OCI-LY7 (cell line): ENCODE measurements around the gene PRDM1.

ENCODE experiments used
- EZH2phosphoT487 ChIP-seq: fragments of 200-600 bp; sonication (generic); IDR thresholded peaks from 2 replicates; pipeline ENCODE4 v1.6.1; 2018; ENCODE audit warnings: low read depth, borderline replicate concordance, mild to moderate bottlenecking, mixed run types, antibody characterized with exemption, low read length, moderate library complexity, mixed read lengths
- TF ChIP-seq, protein P1 (sequence below): fragments of 200-600 bp; sonication (generic); conservative IDR thresholded peaks from 2 replicates; pipeline ENCODE4 v1.5.1; 2014; ENCODE audit warnings: mild to moderate bottlenecking, antibody characterized with exemption, low read length, moderate library complexity, mixed read lengths

DNA sequence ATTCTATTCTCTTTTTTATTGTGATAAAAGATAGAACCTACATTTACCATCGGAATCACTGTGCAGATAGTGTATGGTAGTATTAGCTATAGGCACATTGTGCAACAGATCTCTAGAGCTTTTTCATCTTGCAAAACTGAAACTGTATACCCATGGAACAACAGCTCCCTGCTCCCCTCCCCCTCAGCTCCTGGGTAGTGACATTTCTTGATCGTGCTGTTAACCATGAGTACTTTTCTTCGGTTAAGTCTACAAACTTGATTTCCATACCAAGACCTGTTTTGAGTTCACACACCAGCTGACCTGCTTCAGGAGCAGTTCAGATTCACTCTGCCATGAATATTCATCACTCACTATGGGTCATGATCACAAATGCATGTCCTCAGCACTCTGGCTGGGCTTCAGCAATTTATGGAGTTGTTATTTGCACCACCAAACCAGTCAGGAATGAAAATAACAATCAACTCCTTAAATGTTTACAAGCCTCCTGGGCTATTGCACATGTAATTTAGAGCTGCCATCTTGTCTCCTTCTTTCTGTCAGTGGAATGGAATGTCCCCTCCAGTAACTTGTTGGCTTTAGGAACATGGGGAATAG lies 32.8 kb downstream of the PRDM1 start:
- TF ChIP-seq, protein P1, sequence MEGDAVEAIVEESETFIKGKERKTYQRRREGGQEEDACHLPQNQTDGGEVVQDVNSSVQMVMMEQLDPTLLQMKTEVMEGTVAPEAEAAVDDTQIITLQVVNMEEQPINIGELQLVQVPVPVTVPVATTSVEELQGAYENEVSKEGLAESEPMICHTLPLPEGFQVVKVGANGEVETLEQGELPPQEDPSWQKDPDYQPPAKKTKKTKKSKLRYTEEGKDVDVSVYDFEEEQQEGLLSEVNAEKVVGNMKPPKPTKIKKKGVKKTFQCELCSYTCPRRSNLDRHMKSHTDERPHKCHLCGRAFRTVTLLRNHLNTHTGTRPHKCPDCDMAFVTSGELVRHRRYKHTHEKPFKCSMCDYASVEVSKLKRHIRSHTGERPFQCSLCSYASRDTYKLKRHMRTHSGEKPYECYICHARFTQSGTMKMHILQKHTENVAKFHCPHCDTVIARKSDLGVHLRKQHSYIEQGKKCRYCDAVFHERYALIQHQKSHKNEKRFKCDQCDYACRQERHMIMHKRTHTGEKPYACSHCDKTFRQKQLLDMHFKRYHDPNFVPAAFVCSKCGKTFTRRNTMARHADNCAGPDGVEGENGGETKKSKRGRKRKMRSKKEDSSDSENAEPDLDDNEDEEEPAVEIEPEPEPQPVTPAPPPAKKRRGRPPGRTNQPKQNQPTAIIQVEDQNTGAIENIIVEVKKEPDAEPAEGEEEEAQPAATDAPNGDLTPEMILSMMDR = no peak
- no peak for TF ChIP-seq EZH2phosphoT487
